ENCODE results near the gene CTRB2.
A peak's percentile ranks its signal among the peaks of the same experiment; 100 is the strongest.

The CTRB2 gene

DNA sequence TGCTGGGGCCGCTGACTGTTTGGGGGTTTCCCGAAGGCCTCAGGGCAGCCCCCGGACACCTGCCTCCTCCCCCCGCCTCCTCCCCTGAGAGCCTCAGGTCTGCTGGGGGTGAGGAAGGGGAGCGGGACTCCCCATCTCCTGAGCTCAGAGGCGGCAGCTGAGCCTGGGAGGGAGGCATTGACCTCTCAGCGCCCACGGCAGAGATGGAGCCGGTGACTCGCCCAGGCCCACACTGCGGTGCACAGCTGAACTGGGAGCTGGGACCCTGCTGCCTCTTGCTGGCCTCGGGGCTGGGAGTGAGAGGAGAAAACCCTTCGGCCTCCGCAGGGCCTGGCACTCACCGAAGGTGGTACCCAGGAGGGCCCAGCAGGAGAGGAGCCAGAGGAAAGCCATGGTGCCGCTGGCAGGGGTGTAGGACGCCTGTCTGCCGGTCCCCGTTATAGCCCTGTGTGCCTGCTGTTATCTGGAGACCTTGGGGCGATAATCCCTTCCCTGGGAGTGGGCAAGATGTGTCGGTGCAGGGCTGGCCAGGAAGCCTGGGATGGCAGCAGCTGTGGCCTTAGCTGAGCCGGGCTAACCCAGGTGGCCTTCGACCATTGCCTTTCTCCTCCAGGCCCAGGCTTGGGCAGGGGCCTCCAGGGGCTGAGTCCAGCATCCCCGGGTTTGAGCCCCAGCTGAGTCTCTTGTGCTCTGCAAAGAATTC is at the start of gene CTRB2:
TSS of gene CTRB2 (minus strand) at position 413 of the 703 bp plus-strand sequence. CDS start at position 393, 20 bp downstream.
- H3K9ac ChIP-seq (ENCODE audit: low read depth, low read length) = no peak within 1 kb of the TSS
- no peak within 1 kb of the TSS for H3K27ac ChIP-seq (ENCODE audit: low read depth, low read length)
- H3K27me3 ChIP-seq (ENCODE audit: control insufficient read depth, insufficient read depth, low read length) = no peaks in the 10 kb centered on the region

DNA sequence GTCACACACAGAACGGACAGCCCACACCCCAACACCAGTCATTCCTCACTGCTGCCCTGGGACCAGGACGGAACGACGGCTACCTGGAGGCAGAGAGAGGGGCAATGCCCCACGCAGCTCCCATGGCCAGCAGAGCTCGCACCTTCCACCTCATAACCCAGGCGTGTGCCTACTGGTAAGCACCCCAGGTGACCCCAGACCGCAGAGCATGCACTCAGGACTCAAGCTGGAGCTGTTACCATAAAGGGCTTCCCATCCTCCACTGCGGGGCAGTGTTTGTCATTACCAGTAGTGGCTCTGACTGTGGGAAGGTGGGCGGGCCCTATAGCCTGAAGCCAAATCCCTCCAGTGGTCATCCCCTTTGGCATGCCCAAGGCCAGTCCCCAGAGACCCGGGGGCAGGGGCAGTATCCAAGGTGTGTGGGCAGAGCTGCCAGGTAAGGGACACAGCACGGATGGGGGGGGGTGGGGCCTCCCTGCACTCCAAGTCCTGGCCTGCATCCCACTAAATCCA is 49.2 kb upstream of the CTRB2 start:
- Histone ChIP-seq H3K4me3 (ENCODE audit: low read depth, low read length) (no peak overlapping the region), H3K27ac (ENCODE audit: low read depth, low read length) (peak overlapping the region; percentile 83), H3K9me3 (ENCODE audit: control insufficient read depth, insufficient read depth, low read length) (no peaks in the 10 kb centered on the region), H3K9ac (ENCODE audit: low read depth, low read length) (no peak overlapping the region), H3K36me3 (ENCODE audit: control insufficient read depth, insufficient read depth, low read length) (no peaks in the 10 kb centered on the region), H3K27me3 (ENCODE audit: control insufficient read depth, insufficient read depth, low read length) (no peaks in the 10 kb centered on the region), H3K4me1 (ENCODE audit: control insufficient read depth, insufficient read depth, low read length) (peaks cover 65% of the 10 kb centered on the region)

More for the DNA sequence above, at the start of gene CTRB2:
- H3K9me3 ChIP-seq (ENCODE audit: control insufficient read depth, insufficient read depth, low read length) = no peaks in the 10 kb centered on the region
- no peaks in the 10 kb centered on the region for H3K36me3 ChIP-seq (ENCODE audit: control insufficient read depth, insufficient read depth, low read length)
- no peak within 1 kb of the TSS for H3K4me3 ChIP-seq (ENCODE audit: low read depth, low read length)
- no peaks in the 10 kb centered on the region for H3K4me1 ChIP-seq (ENCODE audit: control insufficient read depth, insufficient read depth, low read length)

DNA sequence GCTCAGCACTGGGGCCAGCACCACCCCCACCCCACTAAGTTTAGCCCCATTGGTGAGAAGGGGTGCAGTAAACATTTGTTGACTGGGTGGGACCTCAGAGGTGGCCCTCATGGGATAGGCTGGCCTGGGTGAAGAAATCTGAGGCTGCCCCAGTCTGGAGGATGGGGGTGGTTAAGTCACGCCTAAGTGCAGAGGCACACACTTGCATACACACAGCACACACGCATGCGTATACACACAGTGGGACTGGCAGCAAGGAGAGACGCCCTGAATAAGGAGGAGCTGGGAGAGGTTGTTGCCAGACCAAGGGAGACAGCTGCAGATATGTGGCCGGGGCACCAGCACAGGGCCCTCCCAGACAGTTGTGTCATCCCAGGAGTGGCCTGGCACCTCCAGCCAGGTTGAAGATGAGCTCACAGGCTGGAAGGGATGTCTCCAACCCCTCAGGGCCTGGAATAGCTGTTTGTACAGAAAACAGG is 47.4 kb upstream of the CTRB2 start:
- H3K9ac ChIP-seq (ENCODE audit: low read depth, low read length) = peak overlapping the region; percentile 41; the same call in 1 of the 2 replicates
- H3K9me3 ChIP-seq (ENCODE audit: control insufficient read depth, insufficient read depth, low read length) = no peaks in the 10 kb centered on the region
- peaks cover 70% of the 10 kb centered on the region for H3K4me1 ChIP-seq (ENCODE audit: control insufficient read depth, insufficient read depth, low read length)
- H3K4me3 ChIP-seq (ENCODE audit: low read depth, low read length) = no peak overlapping the region
- peak overlapping the region; percentile 89 for H3K27ac ChIP-seq (ENCODE audit: low read depth, low read length)
- no peaks in the 10 kb centered on the region for H3K36me3 ChIP-seq (ENCODE audit: control insufficient read depth, insufficient read depth, low read length)
- no peaks in the 10 kb centered on the region for H3K27me3 ChIP-seq (ENCODE audit: control insufficient read depth, insufficient read depth, low read length)

DNA sequence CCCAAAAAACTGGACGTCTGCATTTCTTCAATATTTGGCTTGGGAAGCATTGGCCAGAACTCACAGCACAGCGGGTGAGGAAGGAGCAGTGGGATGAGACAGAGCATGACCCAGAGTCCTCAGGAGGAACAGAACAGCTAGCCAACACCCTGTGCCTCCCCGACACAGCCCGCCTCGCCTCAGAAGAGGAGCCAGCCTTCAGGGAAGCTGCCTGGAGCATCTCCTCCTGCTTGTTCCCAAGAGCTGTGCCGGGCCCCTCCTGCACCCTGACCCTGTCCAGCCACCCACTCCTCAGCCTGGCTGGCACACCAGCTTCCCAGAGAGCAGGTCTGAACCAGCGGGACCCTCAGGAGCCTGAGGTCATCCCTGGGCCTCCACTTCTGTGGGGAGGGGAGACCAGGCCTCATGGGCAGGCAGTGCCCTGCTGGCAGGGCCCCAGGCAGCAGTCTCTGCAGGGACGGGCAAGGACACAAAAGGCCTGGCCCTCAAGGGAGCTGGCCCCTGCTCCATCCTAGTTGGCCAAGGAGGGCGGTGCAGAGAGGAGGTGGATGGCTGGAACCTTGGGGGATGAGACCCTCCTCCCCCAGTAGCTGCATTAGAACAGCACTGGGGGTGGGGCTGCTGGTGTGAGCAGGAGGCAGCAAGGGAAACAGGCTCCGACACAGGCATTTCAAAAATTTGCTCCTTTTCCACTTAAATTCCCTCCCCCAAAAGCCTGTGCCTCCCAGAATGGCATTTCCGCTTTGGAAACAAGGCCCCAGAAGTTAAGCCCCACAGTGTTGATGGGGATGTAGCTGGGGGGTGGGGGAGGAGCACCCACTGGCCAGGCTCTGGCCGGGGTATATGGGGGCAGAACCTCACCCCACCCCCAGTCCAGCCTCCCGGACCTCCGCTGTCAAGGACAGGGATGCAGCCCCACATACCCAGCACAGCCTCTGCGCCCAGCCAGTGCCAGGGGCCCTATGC is 46.3 kb upstream of the CTRB2 start:
- Histone ChIP-seq H3K36me3 (ENCODE audit: control insufficient read depth, insufficient read depth, low read length) (no peaks in the 10 kb centered on the region; the same call in 1 of the 2 replicates), H3K9me3 (ENCODE audit: control insufficient read depth, insufficient read depth, low read length) (no peaks in the 10 kb centered on the region), H3K4me1 (ENCODE audit: control insufficient read depth, insufficient read depth, low read length) (peaks cover 66% of the 10 kb centered on the region), H3K4me3 (ENCODE audit: low read depth, low read length) (peak overlapping the region; percentile 38), H3K27me3 (ENCODE audit: control insufficient read depth, insufficient read depth, low read length) (no peaks in the 10 kb centered on the region), H3K9ac (ENCODE audit: low read depth, low read length) (peak overlapping the region; percentile 64), H3K27ac (ENCODE audit: low read depth, low read length) (peak overlapping the region; percentile 89)

DNA sequence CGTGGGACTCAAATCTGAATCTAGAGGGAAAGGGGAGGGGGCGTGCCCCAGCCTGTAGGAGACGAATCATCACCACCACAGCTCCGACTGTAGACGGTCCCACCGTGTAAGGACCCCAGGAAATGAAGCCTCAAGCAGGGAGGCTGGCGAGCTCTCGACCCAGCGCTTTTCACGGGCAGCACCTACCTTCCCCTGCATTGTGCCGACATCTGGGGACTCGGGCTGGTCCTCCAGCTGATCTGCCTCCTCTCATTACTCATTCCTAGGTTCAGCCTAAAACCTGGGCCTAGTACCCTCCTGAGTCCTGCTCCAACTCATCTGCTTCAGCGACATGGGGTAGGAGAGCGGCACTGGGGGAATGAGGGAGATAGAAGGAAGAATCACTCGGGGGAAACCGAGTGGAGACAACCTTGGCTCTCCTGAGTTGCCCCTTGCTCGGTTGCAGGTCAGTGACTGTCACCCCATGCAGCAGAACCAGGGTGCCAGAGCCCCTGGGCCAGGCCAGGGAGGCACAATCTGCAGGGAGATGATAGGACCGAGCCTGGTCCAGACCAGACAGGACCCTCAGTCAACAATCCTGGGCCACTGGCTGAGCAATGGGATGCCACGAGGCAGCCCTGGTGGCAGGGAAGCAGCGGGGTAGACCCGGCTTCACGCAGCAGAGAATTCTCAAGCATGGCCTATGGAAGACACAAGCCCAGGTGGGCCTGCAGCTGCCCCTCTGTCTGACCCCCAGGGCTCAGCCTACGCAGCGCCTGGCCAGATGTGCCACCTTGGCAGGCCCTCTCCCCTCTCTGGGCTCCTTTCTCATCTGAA is 45.3 kb upstream of the CTRB2 start:
- no peaks in the 10 kb centered on the region for H3K9me3 ChIP-seq (ENCODE audit: control insufficient read depth, insufficient read depth, low read length)
- H3K27ac ChIP-seq (ENCODE audit: low read depth, low read length) = peak overlapping the region; percentile 89
- H3K36me3 ChIP-seq (ENCODE audit: control insufficient read depth, insufficient read depth, low read length) = no peaks in the 10 kb centered on the region; the same call in 1 of the 2 replicates
- no peaks in the 10 kb centered on the region for H3K27me3 ChIP-seq (ENCODE audit: control insufficient read depth, insufficient read depth, low read length)
- H3K4me1 ChIP-seq (ENCODE audit: control insufficient read depth, insufficient read depth, low read length) = peaks cover 64% of the 10 kb centered on the region
- H3K9ac ChIP-seq (ENCODE audit: low read depth, low read length) = peak overlapping the region; percentile 21
- H3K4me3 ChIP-seq (ENCODE audit: low read depth, low read length) = peak overlapping the region; percentile 34

DNA sequence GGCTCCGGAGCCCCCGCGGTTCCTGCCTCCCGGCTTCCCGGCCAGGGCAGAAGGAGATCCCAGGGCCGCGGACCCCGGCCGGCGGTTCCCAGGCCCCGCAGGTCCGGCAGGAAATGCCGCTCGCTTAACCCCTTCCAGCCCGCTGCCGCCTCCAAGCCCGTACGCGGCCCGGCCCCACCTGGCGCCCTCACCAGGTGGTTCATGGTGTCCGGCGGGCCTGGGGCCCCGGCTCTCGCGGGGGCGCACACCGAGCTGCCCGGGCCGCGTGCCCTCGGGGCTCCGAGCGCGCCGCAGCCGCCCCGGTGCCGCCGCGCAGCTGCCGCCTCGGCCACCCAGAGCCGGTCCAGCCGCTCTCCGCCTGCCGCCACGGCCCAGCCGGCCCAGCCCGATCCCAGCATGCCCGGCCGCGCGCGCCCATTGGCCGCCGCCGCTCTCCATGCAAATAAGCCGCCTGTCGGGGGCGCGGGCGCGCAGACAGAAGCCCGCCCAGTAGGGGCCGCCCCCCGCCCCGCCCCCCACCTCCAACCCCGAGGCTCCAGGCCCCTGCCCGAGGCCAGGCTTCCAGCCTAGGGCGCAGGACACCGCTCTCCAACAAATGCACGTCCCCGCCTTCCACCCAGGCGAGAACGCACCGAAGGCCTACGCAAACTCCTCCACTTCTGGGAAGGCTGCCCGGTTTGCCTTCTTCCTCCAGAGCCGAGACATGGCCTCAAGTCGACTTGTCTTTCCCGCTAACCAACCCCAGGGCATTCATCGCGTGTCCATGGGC is 44.5 kb upstream of the CTRB2 start, which contains the start of gene BCAR1:
TSS of gene BCAR1 (minus strand) at position 345 of the 769 bp plus-strand sequence. CDS start at position 203, 142 bp downstream.
- Histone ChIP-seq H3K27me3 (ENCODE audit: control insufficient read depth, insufficient read depth, low read length) (no peaks in the 10 kb centered on the region), H3K27ac (ENCODE audit: low read depth, low read length) (peak within 1 kb of the TSS; percentile 89), H3K4me1 (ENCODE audit: control insufficient read depth, insufficient read depth, low read length) (peaks cover 56% of the 10 kb centered on the region), H3K9me3 (ENCODE audit: control insufficient read depth, insufficient read depth, low read length) (no peaks in the 10 kb centered on the region), H3K36me3 (ENCODE audit: control insufficient read depth, insufficient read depth, low read length) (no peaks in the 10 kb centered on the region; the same call in 1 of the 2 replicates), H3K4me3 (ENCODE audit: low read depth, low read length) (peak within 1 kb of the TSS; percentile 79), H3K9ac (ENCODE audit: low read depth, low read length) (peak within 1 kb of the TSS; percentile 66)

DNA sequence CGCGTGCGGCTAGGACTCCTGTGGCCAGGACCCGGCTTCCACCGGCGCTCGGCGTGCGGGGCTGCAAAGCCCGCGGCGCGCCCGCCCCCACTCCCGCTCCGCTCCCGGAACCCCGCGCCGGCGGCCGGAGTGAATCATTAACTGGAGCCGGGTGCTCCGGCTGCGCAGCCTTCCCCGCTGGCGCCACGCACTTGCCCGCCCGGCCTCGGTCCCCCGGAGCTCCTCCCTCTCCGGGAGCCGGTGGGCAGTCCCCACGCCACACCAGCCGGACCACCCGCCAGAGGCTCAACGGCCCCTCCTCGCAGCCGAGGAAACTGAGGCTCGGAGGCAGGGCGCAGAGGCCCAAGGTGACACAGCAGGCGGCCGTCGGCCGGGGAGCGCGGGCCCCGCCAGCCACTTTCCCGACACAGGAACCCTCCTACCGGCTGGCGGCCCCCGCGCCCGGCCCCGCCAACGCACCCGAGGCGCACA is 43.9 kb upstream of the CTRB2 start:
- Histone ChIP-seq H3K4me3 (ENCODE audit: low read depth, low read length) (peak overlapping the region; percentile 79), H3K36me3 (ENCODE audit: control insufficient read depth, insufficient read depth, low read length) (no peaks in the 10 kb centered on the region; the same call in 1 of the 2 replicates), H3K27me3 (ENCODE audit: control insufficient read depth, insufficient read depth, low read length) (no peaks in the 10 kb centered on the region), H3K4me1 (ENCODE audit: control insufficient read depth, insufficient read depth, low read length) (peaks cover 56% of the 10 kb centered on the region), H3K27ac (ENCODE audit: low read depth, low read length) (peak overlapping the region; percentile 87), H3K9ac (ENCODE audit: low read depth, low read length) (peak overlapping the region; percentile 66), H3K9me3 (ENCODE audit: control insufficient read depth, insufficient read depth, low read length) (no peaks in the 10 kb centered on the region)

DNA sequence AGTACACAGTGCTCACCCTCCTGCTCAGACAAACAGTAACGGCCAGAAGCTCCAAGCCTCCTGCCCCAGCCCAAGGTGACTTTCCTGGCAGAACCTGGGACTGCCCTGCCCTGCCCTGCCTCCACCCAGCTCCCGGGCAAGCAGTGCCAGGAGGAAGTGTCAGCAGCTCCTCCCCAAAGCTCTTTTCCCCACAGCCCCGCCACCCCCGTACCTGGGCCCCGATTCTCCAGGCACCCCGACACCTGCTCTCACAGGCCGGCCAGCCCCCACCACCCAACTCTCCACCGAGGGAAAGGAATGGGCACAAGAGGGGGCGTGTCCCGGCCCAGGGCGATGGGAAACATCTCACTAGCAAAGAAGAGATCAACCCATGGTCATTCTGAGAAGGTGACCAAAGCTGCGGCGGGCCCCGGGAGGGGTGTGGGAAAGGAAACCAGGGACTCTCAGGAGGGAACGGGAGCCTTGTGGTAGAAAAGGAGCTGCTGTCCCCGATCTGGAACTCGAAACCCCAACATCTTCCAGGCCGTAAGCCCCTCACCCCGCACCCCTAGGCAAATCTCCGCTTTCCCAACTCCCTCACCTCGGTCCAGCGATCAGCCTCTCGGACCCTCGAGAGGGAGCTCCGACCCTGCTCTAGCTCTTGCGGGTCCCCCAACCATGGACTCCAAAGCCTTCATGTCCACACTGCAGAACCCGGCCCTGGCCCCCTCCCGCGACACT is 43.3 kb upstream of the CTRB2 start:
- no peaks in the 10 kb centered on the region; the same call in 1 of the 2 replicates for H3K36me3 ChIP-seq (ENCODE audit: control insufficient read depth, insufficient read depth, low read length)
- H3K27ac ChIP-seq (ENCODE audit: low read depth, low read length) = peak overlapping the region; percentile 87
- H3K4me1 ChIP-seq (ENCODE audit: control insufficient read depth, insufficient read depth, low read length) = peaks cover 60% of the 10 kb centered on the region
- H3K9ac ChIP-seq (ENCODE audit: low read depth, low read length) = peak overlapping the region; percentile 66
- peak overlapping the region; percentile 79 for H3K4me3 ChIP-seq (ENCODE audit: low read depth, low read length)
- H3K9me3 ChIP-seq (ENCODE audit: control insufficient read depth, insufficient read depth, low read length) = no peaks in the 10 kb centered on the region
- H3K27me3 ChIP-seq (ENCODE audit: control insufficient read depth, insufficient read depth, low read length) = no peaks in the 10 kb centered on the region

DNA sequence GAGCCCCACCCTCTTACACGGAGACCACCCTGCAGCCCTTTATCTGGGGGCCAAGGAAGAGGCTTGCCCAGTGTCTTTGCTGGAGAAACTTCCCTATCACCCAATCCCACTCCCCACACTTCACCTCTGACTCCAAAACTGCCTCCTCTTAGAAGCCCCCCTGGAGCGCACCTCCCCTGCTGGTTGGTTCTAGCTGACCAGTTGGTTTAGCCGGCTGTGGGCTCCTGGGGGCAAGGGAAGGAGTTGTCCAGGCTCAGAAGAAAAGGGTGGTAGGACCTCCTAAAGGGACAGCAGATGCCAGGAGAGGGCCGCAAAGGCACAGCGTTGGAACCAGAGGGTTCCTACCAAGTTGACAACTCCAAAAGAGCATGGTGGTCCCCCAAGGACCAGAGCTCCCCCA is 42.5 kb upstream of the CTRB2 start:
- Histone ChIP-seq H3K9ac (ENCODE audit: low read depth, low read length) (no peak overlapping the region), H3K27me3 (ENCODE audit: control insufficient read depth, insufficient read depth, low read length) (no peaks in the 10 kb centered on the region), H3K27ac (ENCODE audit: low read depth, low read length) (no peak overlapping the region), H3K36me3 (ENCODE audit: control insufficient read depth, insufficient read depth, low read length) (no peaks in the 10 kb centered on the region; the same call in 1 of the 2 replicates), H3K4me1 (ENCODE audit: control insufficient read depth, insufficient read depth, low read length) (peaks cover 60% of the 10 kb centered on the region), H3K4me3 (ENCODE audit: low read depth, low read length) (peak overlapping the region; percentile 79), H3K9me3 (ENCODE audit: control insufficient read depth, insufficient read depth, low read length) (no peaks in the 10 kb centered on the region)
